Astrocyte (in vitro differentiated cells and primary cell): Measurements from ENCODE around the gene BRF1.

Experiments
- CTCF ChIP-seq: IDR thresholded peaks from 2 replicates; pipeline ENCODE4 v1.5.1; 2011; ENCODE audit warnings: low read depth, mild to moderate bottlenecking, inconsistent platforms, low read length, moderate library complexity; ENCODE audit not compliant: insufficient read depth
- EZH2 ChIP-seq: IDR thresholded peaks from 2 replicates; pipeline ENCODE4 v1.6.1; 2012; ENCODE audit warnings: mild to moderate bottlenecking, low read length, inconsistent platforms; ENCODE audit not compliant: insufficient read depth

- TF ChIP-seq CTCF (no peak), EZH2 (no peak)
Observed at GRCh38 chr14:105304565-105304964, 3.8 kb upstream of the BRF1 start.
